Natural killer cell (primary cell): ENCODE data around the gene CPPED1. TPM values are rescaled to one million over a fixed set of nuclear protein-coding genes. Genes with fewer than 3 reads are reported as not detected.

Source experiments
- ATAC-seq, 3 donors: fragments of 150-1000 bp in 2 of 3; fragments of 200-7000 bp in 1 of 3; cut with Tn5 transposase; 1 replicate in 1 of 3; 2 replicates in 2 of 3; pipeline ENCODE4 v1.10.0; 2021; ENCODE audit warnings: mild to moderate bottlenecking in 2 of 3, moderate library complexity in 2 of 3
- DNase-seq, 2 donors: peaks; one replicate each; pipeline versions ENCODE4 v3.0.0 to v3.0.0-alpha.2; 2013 to 2021; ENCODE audit warnings: mixed read lengths in 1 of 2
- H3K27ac ChIP-seq: one replicate; pipeline ENCODE4 v1.5.1; 2013; ENCODE audit warnings: mild to moderate bottlenecking, low read length
- H3K27me3 ChIP-seq: one replicate; pipeline ENCODE4 v1.6.1; 2013; ENCODE audit warnings: low read length; ENCODE audit not compliant: control insufficient read depth, insufficient read depth
- H3K36me3 ChIP-seq: one replicate; pipeline ENCODE4 v1.6.1; 2013; ENCODE audit warnings: low read length; ENCODE audit not compliant: control insufficient read depth, insufficient read depth
- H3K4me1 ChIP-seq: one replicate; pipeline ENCODE4 v1.6.1; 2013; ENCODE audit warnings: low read length; ENCODE audit not compliant: control insufficient read depth, insufficient read depth
- H3K4me3 ChIP-seq: one replicate; pipeline ENCODE4 v1.5.1; 2013; ENCODE audit warnings: low read length
- H3K9me3 ChIP-seq: one replicate; pipeline ENCODE4 v1.6.1; 2013; ENCODE audit warnings: low read length; ENCODE audit not compliant: control insufficient read depth, insufficient read depth
- H3K27ac Mint-ChIP-seq, 2 donors: one replicate each; pipeline ENCODE4 v1.8.0; 2022; ENCODE audit warnings: mild to moderate bottlenecking in 2 of 2, mixed read lengths in 2 of 2, moderate library complexity in 1 of 2
- H3K27me3 Mint-ChIP-seq, 2 donors: one replicate each; pipeline ENCODE4 v1.8.0; 2022; ENCODE audit warnings: low read depth in 2 of 2, mixed read lengths in 2 of 2
- H3K36me3 Mint-ChIP-seq: one replicate; pipeline ENCODE4 v1.8.0; 2022; ENCODE audit warnings: mixed read lengths
- H3K4me1 Mint-ChIP-seq, 2 donors: one replicate each; pipeline ENCODE4 v1.8.0; 2022; ENCODE audit warnings: mixed read lengths in 2 of 2
- H3K4me3 Mint-ChIP-seq: one replicate; pipeline ENCODE4 v1.8.0; 2022; ENCODE audit warnings: mild to moderate bottlenecking, moderate library complexity, mixed read lengths
- H3K9me3 Mint-ChIP-seq, 2 donors: one replicate each; pipeline ENCODE4 v1.8.0; 2022; ENCODE audit warnings: mixed read lengths in 2 of 2
- CTCF ChIP-seq: fragments of 200-600 bp; IDR thresholded peaks from one replicate; pipeline ENCODE4 v1.8.0; 2022; ENCODE audit warnings: antibody characterized with exemption
- WGBS: methylation state at CpG from one replicate; pipeline ENCODE4 v1.1.7; 2013; ENCODE audit warnings: missing lambda C conversion rate; ENCODE audit not compliant: insufficient coverage; 5-methylcytosine and 5-hydroxymethylcytosine counted together
- intact Hi-C: fragments of 100-400 bp; cut with micrococcal nuclease; formaldehyde crosslinking; loops from one replicate; pipeline ENCODE4 v1.14.2; 2022
- total RNA-seq, 4 donors: library from RNA; stranded (reverse); fragments of 120-200 nt in 1 of 4; gene quantifications; one replicate each; pipeline versions ENCODE4 v1.2.3 to v1.2.4, GENCODE V29; 2013 to 2022

CPPED1 gene
- total RNA-seq, 3 donors from 2014 or later (not counting 1 experiment from before 2014, with no cell fraction given): 10.3 to 18.3 (median 16.4) TPM

DNA sequence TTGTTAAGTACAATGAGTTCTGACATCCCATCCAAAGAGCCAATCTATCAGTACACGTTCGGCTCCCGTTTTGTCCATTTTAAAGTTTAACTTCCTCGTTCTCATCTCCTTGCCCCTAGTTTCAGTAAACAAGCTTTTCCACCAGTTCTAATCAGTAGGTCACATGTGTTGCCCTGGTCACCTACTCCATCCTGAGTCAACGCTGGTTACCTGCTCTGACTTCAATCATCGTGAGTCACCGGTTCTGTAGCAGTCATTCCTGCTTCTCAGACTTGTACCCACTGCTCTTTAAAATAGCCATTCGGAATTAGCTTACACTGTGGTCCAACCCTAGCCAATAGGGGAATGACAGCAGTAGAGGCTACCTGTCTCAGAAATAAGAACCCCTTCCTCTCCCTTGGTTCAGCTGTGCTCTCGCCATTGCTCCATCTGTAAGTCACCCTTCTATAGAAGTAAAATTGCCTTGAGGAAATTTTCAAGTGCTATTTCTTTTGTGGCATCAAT is 191.0 kb downstream of the CPPED1 start:
- H3K4me1 ChIP-seq: no peaks in the 10 kb centered on the region
- no peaks in the 10 kb centered on the region for H3K4me1 Mint-ChIP-seq
- no peaks in the 10 kb centered on the region for H3K36me3 ChIP-seq
- H3K4me3 Mint-ChIP-seq: no peak overlapping the region
- H3K27ac Mint-ChIP-seq: no peak overlapping the region
- ATAC-seq (no peak), DNase-seq (no peak)
- no peak overlapping the region for H3K27ac ChIP-seq
- no peaks in the 10 kb centered on the region for H3K36me3 Mint-ChIP-seq
- H3K9me3 Mint-ChIP-seq: no peaks in the 10 kb centered on the region
- no peak for TF ChIP-seq CTCF
- H3K9me3 ChIP-seq: no peaks in the 10 kb centered on the region
- H3K27me3 ChIP-seq: peaks cover 2% of the 10 kb centered on the region
- H3K27me3 Mint-ChIP-seq: peaks cover 17 to 27% of the 10 kb centered on the region in 2 donors
- intact Hi-C loops: loop anchor here (1.0 kb wide), 1 partner anchor 18 kb away; no protein-coding TSS in a partner anchor
- no peak overlapping the region for H3K4me3 ChIP-seq
- WGBS: 82% methylated on average over 8 of the region's 9 CpGs

DNA sequence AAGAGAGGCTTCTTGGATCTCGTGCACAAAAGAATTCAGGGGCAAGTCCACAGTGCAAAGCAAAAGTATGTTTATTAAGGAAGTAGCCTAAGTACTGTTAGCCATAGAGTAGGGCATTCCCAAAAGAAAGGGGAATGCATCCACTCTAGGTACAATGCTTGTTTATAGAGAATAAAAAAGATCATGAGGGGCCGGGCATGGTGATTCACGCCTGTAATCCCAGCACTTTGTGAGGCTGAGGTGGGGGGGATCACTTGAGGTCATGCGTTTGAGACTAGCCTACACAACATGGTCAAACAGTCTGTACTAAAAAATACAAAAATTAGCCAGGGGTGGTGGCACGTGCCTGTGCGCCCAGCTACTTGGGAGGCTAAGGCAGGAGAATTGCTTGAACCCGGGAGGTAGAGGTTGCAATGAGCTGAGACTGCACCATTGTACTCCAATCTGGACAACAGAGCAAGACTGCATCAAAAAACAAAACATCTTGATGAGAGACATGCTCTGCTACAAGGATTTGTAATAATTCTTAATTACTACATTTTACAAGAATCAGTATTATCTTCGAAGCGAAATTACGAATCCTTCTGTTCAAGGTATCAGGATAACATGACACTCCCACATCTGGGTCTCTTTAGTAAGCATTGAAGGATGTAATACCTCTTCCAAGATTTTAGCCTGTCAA is 191.6 kb downstream of the CPPED1 start:
- Mint-ChIP-seq H3K27ac (no peak overlapping the region), H3K4me1 (no peaks in the 10 kb centered on the region)

GRCh38 chr16:12611006-12611477 is 192.6 kb downstream of the CPPED1 start:
- H3K27me3 ChIP-seq: peaks cover 2% of the 10 kb centered on the region
- H3K27ac ChIP-seq: no peak overlapping the region
- no peaks in the 10 kb centered on the region for H3K9me3 ChIP-seq
- H3K4me3 Mint-ChIP-seq: no peak overlapping the region
- intact Hi-C loops: no loop called here
- no peak for DNase-seq
- no peak for ATAC-seq
- WGBS: 93% methylated on average over 4 of the region's 4 CpGs
- H3K4me3 ChIP-seq: no peak overlapping the region
- TF ChIP-seq CTCF: no peak
- no peaks in the 10 kb centered on the region for H3K36me3 Mint-ChIP-seq
- H3K9me3 Mint-ChIP-seq: peaks cover 0 to 2% of the 10 kb centered on the region in 2 donors
- H3K27me3 Mint-ChIP-seq: peaks cover 21 to 27% of the 10 kb centered on the region in 2 donors
- H3K4me1 ChIP-seq: no peaks in the 10 kb centered on the region
- H3K36me3 ChIP-seq: no peaks in the 10 kb centered on the region
- no peaks in the 10 kb centered on the region for H3K4me1 Mint-ChIP-seq
- H3K27ac Mint-ChIP-seq: no peak overlapping the region

More for the DNA sequence above, 191.6 kb downstream of the CPPED1 start:
- ATAC-seq (no peak), DNase-seq (no peak)
- TF ChIP-seq CTCF: no peak
- Histone ChIP-seq H3K9me3 (no peaks in the 10 kb centered on the region), H3K36me3 (no peaks in the 10 kb centered on the region), H3K4me3 (no peak overlapping the region), H3K4me1 (no peaks in the 10 kb centered on the region), H3K27ac (no peak overlapping the region), H3K27me3 (peaks cover 2% of the 10 kb centered on the region)
- H3K36me3 Mint-ChIP-seq: no peaks in the 10 kb centered on the region
- no peak overlapping the region for H3K4me3 Mint-ChIP-seq
- peaks cover 17 to 27% of the 10 kb centered on the region in 2 donors for H3K27me3 Mint-ChIP-seq
- H3K9me3 Mint-ChIP-seq: no peaks in the 10 kb centered on the region
- 94% methylated on average over 7 of the region's 10 CpGs for WGBS
- intact Hi-C loops: no loop called here
